Peyer's patch (tissue), 4 donors: ENCODE data around the gene WWOX.

Source experiments
- POLR2A ChIP-seq, 2 donors: fragments of 450-650 bp; IDR thresholded peaks; one replicate each; pipeline ENCODE4 v1.5.1; 2017; ENCODE audit warnings: antibody characterized with exemption in 2 of 2, mild to moderate bottlenecking in 2 of 2, moderate library complexity in 2 of 2
- TF ChIP-seq, protein P1 (sequence below), 6 experiments: fragments of 450-650 bp in 4 of 6; fragments of 200-600 bp in 2 of 6; sonication (generic) in 1 of 6; IDR thresholded peaks; one replicate each; pipeline ENCODE4 v1.5.1; 2017 to 2019; ENCODE audit warnings: antibody characterized with exemption in 6 of 6, mild to moderate bottlenecking in 3 of 6, moderate library complexity in 1 of 6

DNA sequence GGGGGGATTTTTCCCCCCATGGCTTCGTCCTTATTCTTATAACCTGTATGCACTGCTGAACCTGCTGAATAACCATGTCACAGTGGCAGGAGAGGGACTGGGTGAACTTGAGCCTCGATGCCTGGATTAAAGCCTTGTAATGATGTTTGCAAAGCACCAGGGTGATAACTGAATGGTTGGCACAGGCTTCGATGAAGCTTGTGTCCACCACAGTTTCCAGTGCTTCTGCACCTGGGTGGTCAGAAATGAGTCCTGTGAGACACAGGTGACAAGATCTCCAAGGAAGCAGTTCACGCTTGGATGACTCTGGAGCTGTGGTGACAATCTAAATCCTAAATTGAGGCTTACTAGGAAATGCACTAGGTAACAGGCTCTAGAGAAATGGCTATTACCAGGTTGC is 771.8 kb downstream of the WWOX start:
- TF ChIP-seq POLR2A (IDR thresholded peaks at IDR 0.05) = no peak
- TF ChIP-seq, protein P1, sequence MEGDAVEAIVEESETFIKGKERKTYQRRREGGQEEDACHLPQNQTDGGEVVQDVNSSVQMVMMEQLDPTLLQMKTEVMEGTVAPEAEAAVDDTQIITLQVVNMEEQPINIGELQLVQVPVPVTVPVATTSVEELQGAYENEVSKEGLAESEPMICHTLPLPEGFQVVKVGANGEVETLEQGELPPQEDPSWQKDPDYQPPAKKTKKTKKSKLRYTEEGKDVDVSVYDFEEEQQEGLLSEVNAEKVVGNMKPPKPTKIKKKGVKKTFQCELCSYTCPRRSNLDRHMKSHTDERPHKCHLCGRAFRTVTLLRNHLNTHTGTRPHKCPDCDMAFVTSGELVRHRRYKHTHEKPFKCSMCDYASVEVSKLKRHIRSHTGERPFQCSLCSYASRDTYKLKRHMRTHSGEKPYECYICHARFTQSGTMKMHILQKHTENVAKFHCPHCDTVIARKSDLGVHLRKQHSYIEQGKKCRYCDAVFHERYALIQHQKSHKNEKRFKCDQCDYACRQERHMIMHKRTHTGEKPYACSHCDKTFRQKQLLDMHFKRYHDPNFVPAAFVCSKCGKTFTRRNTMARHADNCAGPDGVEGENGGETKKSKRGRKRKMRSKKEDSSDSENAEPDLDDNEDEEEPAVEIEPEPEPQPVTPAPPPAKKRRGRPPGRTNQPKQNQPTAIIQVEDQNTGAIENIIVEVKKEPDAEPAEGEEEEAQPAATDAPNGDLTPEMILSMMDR (IDR thresholded peaks at IDR 0.05) = no peak
